ENCODE results near the gene R3HCC1L.

Gene R3HCC1L

GRCh38 chr10:98246911-98247805 is 112.7 kb downstream of the R3HCC1L start:
- no peak for DNase-seq
- TF ChIP-seq POLR2A (IDR thresholded peaks at IDR 0.05; ENCODE audit: low read length) (no peak), GATA1 (IDR thresholded peaks at IDR 0.05; ENCODE audit: low read depth, low read length) (no peak)

- no peak for TF ChIP-seq GATA1 (IDR thresholded peaks at IDR 0.05; ENCODE audit: low read depth, low read length)
- no peak for TF ChIP-seq POLR2A (IDR thresholded peaks at IDR 0.05; ENCODE audit: low read length)
- no peak for DNase-seq
Measured at GRCh38 chr10:98248018-98248417, 113.6 kb downstream of the R3HCC1L start.

- no peak for DNase-seq
- TF ChIP-seq GATA1 (IDR thresholded peaks at IDR 0.05; ENCODE audit: low read depth, low read length) (no peak), POLR2A (IDR thresholded peaks at IDR 0.05; ENCODE audit: low read length) (no peak)
Measured at GRCh38 chr10:98249134-98249533, 114.7 kb downstream of the R3HCC1L start.

GRCh38 chr10:98251399-98251798 is 116.9 kb downstream of the R3HCC1L start:
- no peak for DNase-seq

GRCh38 chr10:98252464-98252863 is 118.0 kb downstream of the R3HCC1L start:
- TF ChIP-seq POLR2A (IDR thresholded peaks at IDR 0.05; ENCODE audit: low read length) (no peak), GATA1 (IDR thresholded peaks at IDR 0.05; ENCODE audit: low read depth, low read length) (no peak)
- DNase-seq, result no peak

More at GRCh38 chr10:98251399-98251798, 116.9 kb downstream of the R3HCC1L start:
- TF ChIP-seq GATA1 (IDR thresholded peaks at IDR 0.05; ENCODE audit: low read depth, low read length) (no peak), POLR2A (IDR thresholded peaks at IDR 0.05; ENCODE audit: low read length) (no peak)

GRCh38 chr10:98253499-98253898 is 119.0 kb downstream of the R3HCC1L start:
- TF ChIP-seq POLR2A (IDR thresholded peaks at IDR 0.05; ENCODE audit: low read length) (no peak), GATA1 (IDR thresholded peaks at IDR 0.05; ENCODE audit: low read depth, low read length) (no peak)
- DNase-seq, result no peak

- no peak for DNase-seq
- TF ChIP-seq GATA1 (IDR thresholded peaks at IDR 0.05; ENCODE audit: low read depth, low read length), result no peak
- TF ChIP-seq POLR2A (IDR thresholded peaks at IDR 0.05; ENCODE audit: low read length), result no peak
Measured at GRCh38 chr10:98254234-98254974, 119.9 kb downstream of the R3HCC1L start.

GRCh38 chr10:98255146-98255877 is 120.9 kb downstream of the R3HCC1L start:
- no peak for DNase-seq
- TF ChIP-seq GATA1 (IDR thresholded peaks at IDR 0.05; ENCODE audit: low read depth, low read length) (no peak), POLR2A (IDR thresholded peaks at IDR 0.05; ENCODE audit: low read length) (no peak)

GRCh38 chr10:98256692-98257091 is 122.2 kb downstream of the R3HCC1L start:
- DNase-seq, result no peak
- TF ChIP-seq POLR2A (IDR thresholded peaks at IDR 0.05; ENCODE audit: low read length), result no peak
- TF ChIP-seq GATA1 (IDR thresholded peaks at IDR 0.05; ENCODE audit: low read depth, low read length), result no peak

- TF ChIP-seq POLR2A (IDR thresholded peaks at IDR 0.05; ENCODE audit: low read length) (no peak), GATA1 (IDR thresholded peaks at IDR 0.05; ENCODE audit: low read depth, low read length) (no peak)
- DNase-seq, result no peak
Measured at GRCh38 chr10:98257198-98257597, 122.7 kb downstream of the R3HCC1L start.

GRCh38 chr10:98257961-98258360 is 123.5 kb downstream of the R3HCC1L start:
- no peak for DNase-seq

GRCh38 chr10:98258683-98259454 is 124.4 kb downstream of the R3HCC1L start:
- DNase-seq, result no peak
- TF ChIP-seq GATA1 (IDR thresholded peaks at IDR 0.05; ENCODE audit: low read depth, low read length) (no peak), POLR2A (IDR thresholded peaks at IDR 0.05; ENCODE audit: low read length) (no peak)

More at GRCh38 chr10:98257961-98258360, 123.5 kb downstream of the R3HCC1L start:
- TF ChIP-seq POLR2A (IDR thresholded peaks at IDR 0.05; ENCODE audit: low read length) (no peak), GATA1 (IDR thresholded peaks at IDR 0.05; ENCODE audit: low read depth, low read length) (no peak)

All from erythroblast (primary cell).